ENCODE measurements around the gene SLC35E4.
"Not testable (repeated sequence)": the region's sequence is repeated elsewhere in the genome, so short reads cannot be mapped to it uniquely, and the experiment has no call there.

The SLC35E4 gene

GRCh38 chr22:30606455-30607299 lies 28.9 kb upstream of the SLC35E4 start, which contains the start of gene TCN2:
TCN2 (plus strand) TSS chr22:30607174; CDS start chr22:30607332, 158 bp downstream.
- Mint-ChIP-seq H3K27me3 (no peaks in the 10 kb centered on the region), H3K4me1 (ENCODE audit: low read depth) (peaks cover 32% of the 10 kb centered on the region), H3K36me3 (ENCODE audit: low read depth) (no peaks in the 10 kb centered on the region), H3K27ac (peak within 1 kb of the TSS; percentile 82), H3K9me3 (no peaks in the 10 kb centered on the region), H3K4me3 (peak within 1 kb of the TSS; percentile 74)
- DNase-seq, result peak; percentile 57

GRCh38 chr22:30607300-30607930 lies 28.2 kb upstream of the SLC35E4 start:
- H3K9me3 Mint-ChIP-seq, result no peaks in the 10 kb centered on the region
- H3K4me1 Mint-ChIP-seq (ENCODE audit: low read depth), result peaks cover 31% of the 10 kb centered on the region
- H3K4me3 Mint-ChIP-seq, result peak overlapping the region; percentile 74
- no peaks in the 10 kb centered on the region for H3K27me3 Mint-ChIP-seq
- no peak for DNase-seq
- no peaks in the 10 kb centered on the region for H3K36me3 Mint-ChIP-seq (ENCODE audit: low read depth)
- H3K27ac Mint-ChIP-seq, result peak overlapping the region; percentile 82

GRCh38 chr22:30607939-30608338 lies 27.6 kb upstream of the SLC35E4 start:
- Mint-ChIP-seq H3K27me3 (no peaks in the 10 kb centered on the region), H3K9me3 (no peaks in the 10 kb centered on the region), H3K4me3 (no peak overlapping the region), H3K36me3 (ENCODE audit: low read depth) (no peaks in the 10 kb centered on the region), H3K4me1 (ENCODE audit: low read depth) (peaks cover 31% of the 10 kb centered on the region), H3K27ac (no peak overlapping the region)
- DNase-seq, result no peak

GRCh38 chr22:30609260-30610185 lies 26.1 kb upstream of the SLC35E4 start:
- Mint-ChIP-seq H3K27me3 (no peaks in the 10 kb centered on the region), H3K27ac (peak overlapping the region; percentile 31), H3K9me3 (no peaks in the 10 kb centered on the region), H3K4me1 (ENCODE audit: low read depth) (peaks cover 31% of the 10 kb centered on the region), H3K4me3 (no peak overlapping the region), H3K36me3 (ENCODE audit: low read depth) (no peaks in the 10 kb centered on the region)
- DNase-seq, result no peak

- H3K27ac Mint-ChIP-seq, result no peak overlapping the region
- H3K4me3 Mint-ChIP-seq, result no peak overlapping the region
- H3K9me3 Mint-ChIP-seq, result no peaks in the 10 kb centered on the region
- H3K36me3 Mint-ChIP-seq (ENCODE audit: low read depth), result no peaks in the 10 kb centered on the region
- no peaks in the 10 kb centered on the region for H3K27me3 Mint-ChIP-seq
- no peak for DNase-seq
- peaks cover 31% of the 10 kb centered on the region for H3K4me1 Mint-ChIP-seq (ENCODE audit: low read depth)
These were observed 25.3 kb upstream of the SLC35E4 start for GRCh38 chr22:30610299-30610698.

DNA sequence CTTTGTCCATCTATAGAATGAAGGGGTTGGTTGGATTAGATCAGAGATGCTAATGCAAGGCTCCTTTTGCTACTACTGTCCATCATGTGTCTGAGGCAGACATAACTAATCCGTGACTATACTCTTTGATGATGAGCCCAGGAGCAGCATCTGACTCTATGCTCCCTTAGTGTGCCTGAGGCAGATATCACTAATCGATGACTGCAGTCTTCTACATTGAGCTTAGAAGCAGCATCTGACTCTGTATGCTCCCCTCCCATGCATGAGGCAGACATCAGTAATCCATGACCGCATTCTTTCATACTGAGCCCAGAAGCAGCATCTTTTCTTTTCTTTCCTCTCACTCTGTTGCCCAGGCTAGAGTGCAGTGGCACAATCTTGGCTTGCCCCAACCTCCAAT lies 24.4 kb upstream of the SLC35E4 start:
- H3K36me3 Mint-ChIP-seq (ENCODE audit: low read depth), result no peaks in the 10 kb centered on the region
- H3K4me1 Mint-ChIP-seq (ENCODE audit: low read depth), result peaks cover 24% of the 10 kb centered on the region
- H3K27me3 Mint-ChIP-seq, result no peaks in the 10 kb centered on the region
- H3K4me3 Mint-ChIP-seq, result no peak overlapping the region
- no peaks in the 10 kb centered on the region for H3K9me3 Mint-ChIP-seq
- no peak overlapping the region for H3K27ac Mint-ChIP-seq
- DNase-seq, result no peak

GRCh38 chr22:30612789-30613188 lies 22.8 kb upstream of the SLC35E4 start:
- H3K36me3 Mint-ChIP-seq (ENCODE audit: low read depth), result no peaks in the 10 kb centered on the region
- DNase-seq, result no peak
- H3K27ac Mint-ChIP-seq, result no peak overlapping the region
- H3K9me3 Mint-ChIP-seq, result no peaks in the 10 kb centered on the region
- H3K4me1 Mint-ChIP-seq (ENCODE audit: low read depth), result peaks cover 9% of the 10 kb centered on the region
- no peaks in the 10 kb centered on the region for H3K27me3 Mint-ChIP-seq
- no peak overlapping the region for H3K4me3 Mint-ChIP-seq

GRCh38 chr22:30614268-30614667 lies 21.3 kb upstream of the SLC35E4 start:
- H3K4me1 Mint-ChIP-seq (ENCODE audit: low read depth), result peaks cover 4% of the 10 kb centered on the region
- H3K27ac Mint-ChIP-seq, result no peak overlapping the region
- no peak for DNase-seq
- no peaks in the 10 kb centered on the region for H3K9me3 Mint-ChIP-seq
- no peaks in the 10 kb centered on the region for H3K27me3 Mint-ChIP-seq
- H3K36me3 Mint-ChIP-seq (ENCODE audit: low read depth), result no peaks in the 10 kb centered on the region
- no peak overlapping the region for H3K4me3 Mint-ChIP-seq

GRCh38 chr22:30614879-30615278 lies 20.7 kb upstream of the SLC35E4 start:
- no peak for DNase-seq
- H3K27ac Mint-ChIP-seq, result no peak overlapping the region
- no peak overlapping the region for H3K4me3 Mint-ChIP-seq
- H3K36me3 Mint-ChIP-seq (ENCODE audit: low read depth), result no peaks in the 10 kb centered on the region
- H3K27me3 Mint-ChIP-seq, result no peaks in the 10 kb centered on the region
- no peaks in the 10 kb centered on the region for H3K4me1 Mint-ChIP-seq (ENCODE audit: low read depth)
- H3K9me3 Mint-ChIP-seq, result no peaks in the 10 kb centered on the region

DNA sequence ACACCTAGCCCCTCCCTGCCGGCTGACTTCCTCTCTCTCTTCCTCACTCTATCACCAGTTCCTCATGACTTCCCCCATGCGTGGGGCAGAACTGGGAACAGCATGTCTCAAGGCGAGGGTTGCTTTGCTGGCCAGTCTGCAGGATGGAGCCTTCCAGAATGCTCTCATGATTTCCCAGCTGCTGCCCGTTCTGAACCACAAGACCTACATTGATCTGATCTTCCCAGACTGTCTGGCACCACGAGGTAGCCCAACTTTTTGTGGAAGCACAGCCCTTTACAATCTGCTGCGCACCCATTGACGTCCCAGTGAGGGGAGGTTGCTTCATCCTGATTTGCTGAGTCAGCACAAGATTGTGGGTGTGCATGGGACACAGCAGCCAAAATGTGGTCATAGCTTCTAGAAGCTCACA lies 20.0 kb upstream of the SLC35E4 start:
- Mint-ChIP-seq H3K4me3 (no peak overlapping the region), H3K4me1 (ENCODE audit: low read depth) (no peaks in the 10 kb centered on the region), H3K27me3 (no peaks in the 10 kb centered on the region), H3K9me3 (no peaks in the 10 kb centered on the region), H3K36me3 (ENCODE audit: low read depth) (no peaks in the 10 kb centered on the region), H3K27ac (no peak overlapping the region)
- no peak for DNase-seq

GRCh38 chr22:30617819-30618218 lies 17.8 kb upstream of the SLC35E4 start:
- Mint-ChIP-seq H3K4me1 (ENCODE audit: low read depth) (no peaks in the 10 kb centered on the region), H3K27me3 (no peaks in the 10 kb centered on the region), H3K9me3 (no peaks in the 10 kb centered on the region), H3K36me3 (ENCODE audit: low read depth) (no peaks in the 10 kb centered on the region), H3K4me3 (no peak overlapping the region), H3K27ac (no peak overlapping the region)
- no peak for DNase-seq

DNA sequence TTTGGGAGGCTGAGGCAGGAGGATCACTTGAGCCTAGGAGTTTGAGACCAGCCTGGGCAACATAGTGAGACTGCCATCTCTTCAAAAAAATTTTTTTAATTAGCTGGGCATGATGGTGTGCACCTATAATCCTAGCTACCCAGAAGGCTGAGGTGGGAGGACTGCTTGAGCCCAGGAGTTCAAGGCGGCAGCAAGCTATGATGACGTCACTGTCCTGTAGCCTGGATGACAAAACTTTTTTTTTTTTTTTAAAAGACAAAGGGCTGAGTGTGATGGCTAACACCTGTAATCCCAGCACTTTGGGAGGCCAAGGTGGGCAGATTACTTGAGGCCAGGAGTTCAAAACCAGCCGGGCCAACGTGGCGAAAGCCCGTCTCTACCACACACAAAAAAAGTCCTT lies 15.7 kb upstream of the SLC35E4 start:
- H3K4me3 Mint-ChIP-seq; H3K27me3 Mint-ChIP-seq; H3K27ac Mint-ChIP-seq; H3K36me3 Mint-ChIP-seq (ENCODE audit: low read depth); DNase-seq; H3K4me1 Mint-ChIP-seq (ENCODE audit: low read depth); H3K9me3 Mint-ChIP-seq: not testable (repeated sequence)

DNA sequence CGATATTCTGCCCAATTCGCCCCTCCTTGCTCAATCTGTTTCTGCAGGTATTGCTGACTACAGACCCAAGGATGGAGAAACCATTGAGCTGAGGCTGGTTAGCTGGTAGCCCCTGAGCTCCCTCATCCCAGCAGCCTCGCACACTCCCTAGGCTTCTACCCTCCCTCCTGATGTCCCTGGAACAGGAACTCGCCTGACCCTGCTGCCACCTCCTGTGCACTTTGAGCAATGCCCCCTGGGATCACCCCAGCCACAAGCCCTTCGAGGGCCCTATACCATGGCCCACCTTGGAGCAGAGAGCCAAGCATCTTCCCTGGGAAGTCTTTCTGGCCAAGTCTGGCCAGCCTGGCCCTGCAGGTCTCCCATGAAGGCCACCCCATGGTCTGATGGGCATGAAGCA lies 9.2 kb upstream of the SLC35E4 start:
- H3K4me1 Mint-ChIP-seq (ENCODE audit: low read depth), result no peaks in the 10 kb centered on the region
- DNase-seq, result no peak
- no peaks in the 10 kb centered on the region for H3K9me3 Mint-ChIP-seq
- no peak overlapping the region for H3K4me3 Mint-ChIP-seq
- no peaks in the 10 kb centered on the region for H3K36me3 Mint-ChIP-seq (ENCODE audit: low read depth)
- H3K27me3 Mint-ChIP-seq, result no peaks in the 10 kb centered on the region
- H3K27ac Mint-ChIP-seq, result no peak overlapping the region

DNA sequence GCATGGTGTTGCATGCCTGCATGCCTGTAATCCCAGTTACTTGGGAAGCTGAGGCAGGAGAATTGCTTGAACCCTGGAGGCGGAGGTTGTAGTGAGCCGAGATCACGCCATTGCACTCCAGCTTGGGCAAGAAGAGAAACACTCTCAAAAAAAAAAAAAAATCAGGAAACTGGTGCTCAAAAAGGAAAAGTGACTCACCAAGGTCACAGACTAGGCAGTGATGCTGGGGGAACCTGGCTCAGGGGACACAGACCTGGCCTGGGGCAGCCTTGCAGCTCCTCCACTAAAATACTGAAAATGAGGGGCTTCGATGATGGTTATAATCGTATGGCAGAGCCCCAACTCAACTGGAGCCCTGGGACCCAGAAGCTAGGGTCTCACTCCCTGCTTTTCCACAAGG lies 8.1 kb upstream of the SLC35E4 start:
- Mint-ChIP-seq H3K4me1 (ENCODE audit: low read depth) (no peaks in the 10 kb centered on the region), H3K4me3 (no peak overlapping the region), H3K27ac (no peak overlapping the region), H3K27me3 (no peaks in the 10 kb centered on the region), H3K36me3 (ENCODE audit: low read depth) (no peaks in the 10 kb centered on the region), H3K9me3 (no peaks in the 10 kb centered on the region)
- DNase-seq, result no peak

All from activated T-cell treated with anti-CD3 and anti-CD28 coated beads, Interleukin-2, amount 50 U/mL, for 24 hours (primary cell).